Mesendoderm (in vitro differentiated cells): ENCODE measurements around the gene TEKTIP1.

Experiments
- DNase-seq: peaks from one replicate; pipeline ENCODE4 v3.0.0; 2013
- H2AK5ac ChIP-seq: 2 replicates; pipeline ENCODE4 v1.6.1; 2013; ENCODE audit warnings: low read length, inconsistent platforms
- H2BK120ac ChIP-seq: 2 replicates; pipeline ENCODE4 v1.6.1; 2013; ENCODE audit warnings: low read depth, mild to moderate bottlenecking, low read length, moderate library complexity, mixed read lengths
- H2BK15ac ChIP-seq: replicated peaks from 2 replicates; pipeline ENCODE4 v1.6.1; 2013; ENCODE audit warnings: low read depth, mild to moderate bottlenecking, moderate library complexity
- H2BK5ac ChIP-seq: 2 replicates; pipeline ENCODE4 v1.6.1; 2013; ENCODE audit warnings: low read length, inconsistent platforms
- H3K18ac ChIP-seq: 2 replicates; pipeline ENCODE4 v1.6.1; 2013; ENCODE audit warnings: mild to moderate bottlenecking, low read length, mixed read lengths
- H3K23ac ChIP-seq: one replicate; pipeline ENCODE4 v1.6.1; 2013; ENCODE audit warnings: low read length
- H3K27ac ChIP-seq: 2 replicates; pipeline ENCODE4 v1.5.1; 2013; ENCODE audit warnings: low read depth, mild to moderate bottlenecking, inconsistent platforms, low read length, moderate library complexity
- H3K27me3 ChIP-seq: 2 replicates; pipeline ENCODE4 v1.6.1; 2013; ENCODE audit warnings: low read length, control low read depth, mild to moderate bottlenecking, inconsistent platforms; ENCODE audit not compliant: insufficient read depth, poor library complexity
- H3K36me3 ChIP-seq: 2 replicates; pipeline ENCODE4 v1.6.1; 2013; ENCODE audit warnings: low read length, inconsistent platforms; ENCODE audit not compliant: control insufficient read depth, insufficient read depth
- H3K4ac ChIP-seq: one replicate; pipeline ENCODE4 v1.6.1; 2013; ENCODE audit warnings: low read depth, mild to moderate bottlenecking, low read length, moderate library complexity
- H3K4me1 ChIP-seq: 2 replicates; pipeline ENCODE4 v1.6.1; 2013; ENCODE audit warnings: low read depth, low read length, inconsistent platforms; ENCODE audit not compliant: control insufficient read depth
- H3K4me2 ChIP-seq: 2 replicates; pipeline ENCODE4 v1.6.1; 2013; ENCODE audit warnings: low read length
- H3K4me3 ChIP-seq: 2 replicates; pipeline ENCODE4 v1.5.1; 2013; ENCODE audit warnings: mild to moderate bottlenecking, low read length
- H3K56ac ChIP-seq: one replicate; pipeline ENCODE4 v1.6.1; 2013; ENCODE audit warnings: low read length
- H3K79me1 ChIP-seq: 2 replicates; pipeline ENCODE4 v1.6.1; 2013; ENCODE audit warnings: low read length, inconsistent platforms
- H3K79me2 ChIP-seq: 2 replicates; pipeline ENCODE4 v1.6.1; 2013; ENCODE audit warnings: mild to moderate bottlenecking, low read length; ENCODE audit not compliant: control insufficient read depth, insufficient read depth
- H3K9ac ChIP-seq: 2 replicates; pipeline ENCODE4 v1.6.1; 2013; ENCODE audit warnings: low read length, inconsistent platforms
- H4K5ac ChIP-seq: one replicate; pipeline ENCODE4 v1.6.1; 2013; ENCODE audit warnings: low read length
- H4K8ac ChIP-seq: one replicate; pipeline ENCODE4 v1.6.1; 2013; ENCODE audit warnings: low read depth, mild to moderate bottlenecking, control low read depth, low read length, moderate library complexity
- WGBS: extraction: QIAGEN DNeasy Blood & Tissue Kit; methylation state at CpG from one replicate; pipeline ENCODE4 v1.1.7; 2013; ENCODE audit warnings: low lambda C conversion rate, missing lambda C conversion rate; ENCODE audit not compliant: insufficient coverage; ENCODE audit errors: extremely low coverage; 5-methylcytosine and 5-hydroxymethylcytosine counted together

The TEKTIP1 gene

DNA sequence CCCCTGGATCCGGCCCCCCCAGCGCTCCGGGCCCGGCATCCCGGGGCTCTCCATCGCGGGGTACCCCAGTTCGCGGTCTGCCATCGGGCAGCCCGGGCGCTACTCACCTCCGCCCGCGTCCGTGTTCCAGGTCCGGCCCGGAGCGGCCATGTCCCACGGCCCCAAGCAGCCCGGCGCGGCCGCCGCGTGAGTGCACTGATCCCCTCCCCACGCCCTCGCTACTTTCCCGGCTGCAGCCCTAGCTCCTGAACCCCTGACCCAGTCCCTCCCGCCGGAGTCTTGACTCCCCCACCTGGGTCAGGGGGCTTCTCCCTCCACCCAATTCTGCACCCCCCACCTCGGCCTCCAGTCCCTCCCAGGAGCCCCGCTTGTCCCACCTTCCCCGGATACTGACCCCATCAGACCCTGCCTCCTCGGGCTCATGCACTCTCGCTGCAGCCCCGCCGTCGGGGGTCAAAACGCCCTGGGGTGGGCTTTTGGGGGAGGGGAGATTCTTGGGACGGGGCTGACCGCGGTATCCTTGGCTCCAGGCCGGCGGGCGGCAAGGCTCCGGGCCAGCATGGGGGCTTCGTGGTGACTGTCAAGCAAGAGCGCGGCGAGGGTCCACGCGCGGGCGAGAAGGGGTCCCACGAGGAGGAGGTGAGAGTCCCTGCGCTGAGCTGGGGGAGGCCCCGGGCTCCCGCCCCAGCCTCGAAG is 34.3 kb downstream of the TEKTIP1 start:
- H3K23ac ChIP-seq = no peak overlapping the region
- H3K9ac ChIP-seq = peak overlapping the region; percentile 81
- H2AK5ac ChIP-seq = no peak overlapping the region
- H3K4ac ChIP-seq = peak overlapping the region; percentile 71
- no peak overlapping the region for H4K5ac ChIP-seq
- H3K4me2 ChIP-seq = peak overlapping the region; percentile 66
- H2BK15ac ChIP-seq = no peak overlapping the region
- H3K4me3 ChIP-seq = peak overlapping the region; percentile 66
- peaks cover 6% of the 10 kb centered on the region for H3K4me1 ChIP-seq
- no peak overlapping the region for H2BK5ac ChIP-seq
- peak overlapping the region; percentile 56 for H2BK120ac ChIP-seq
- no peaks in the 10 kb centered on the region for H3K79me1 ChIP-seq
- peak overlapping the region; percentile 22 for H3K27ac ChIP-seq
- DNase-seq = no peak
- peak overlapping the region; percentile 86 for H3K18ac ChIP-seq
- no CpG with 5 or more reads among the region's 60 CpGs for WGBS
- H3K36me3 ChIP-seq = no peaks in the 10 kb centered on the region
- H3K79me2 ChIP-seq = no peaks in the 10 kb centered on the region
- H3K56ac ChIP-seq = peak overlapping the region; percentile 84
- no peaks in the 10 kb centered on the region for H3K27me3 ChIP-seq
- no peak overlapping the region for H4K8ac ChIP-seq

DNA sequence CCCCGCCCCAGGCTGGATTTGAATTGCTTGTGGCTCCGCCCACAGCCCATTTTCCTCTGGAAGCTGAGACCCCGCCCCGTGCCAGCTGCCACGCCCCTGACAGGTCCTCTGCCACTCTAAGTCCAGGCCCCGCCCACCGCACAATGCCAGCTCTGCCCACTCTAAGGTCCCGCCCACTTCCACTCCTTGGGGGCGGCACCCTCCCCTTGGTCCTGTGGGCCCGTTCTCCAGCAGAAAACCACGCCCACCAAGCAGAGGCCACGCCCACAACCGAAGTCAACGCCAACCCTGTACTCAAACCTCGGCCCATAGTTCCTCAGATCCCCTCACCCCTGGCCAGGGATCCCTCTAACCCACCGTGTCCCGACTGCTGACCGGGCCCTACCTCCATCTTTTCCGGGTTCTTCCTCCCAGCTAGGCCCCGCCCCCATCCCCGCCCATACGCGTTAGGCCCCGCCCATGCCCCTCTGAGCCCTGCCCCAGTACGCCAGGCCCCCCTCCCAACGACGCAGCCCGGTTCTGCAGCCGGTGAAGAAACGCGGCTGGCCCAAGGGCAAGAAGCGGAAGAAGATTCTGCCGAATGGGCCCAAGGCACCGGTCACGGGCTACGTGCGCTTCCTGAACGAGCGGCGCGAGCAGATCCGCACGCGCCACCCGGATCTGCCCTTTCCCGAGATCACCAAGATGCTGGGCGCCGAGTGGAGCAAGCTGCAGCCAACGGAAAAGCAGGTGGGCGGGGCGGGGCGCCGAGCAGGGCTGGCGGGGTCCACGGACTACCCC is 35.1 kb downstream of the TEKTIP1 start:
- Histone ChIP-seq H3K18ac (no peak overlapping the region), H3K9ac (no peak overlapping the region), H2BK15ac (no peak overlapping the region), H3K79me1 (no peaks in the 10 kb centered on the region), H3K4ac (no peak overlapping the region), H3K4me2 (no peak overlapping the region), H2BK120ac (no peak overlapping the region), H4K8ac (no peak overlapping the region), H3K27me3 (no peaks in the 10 kb centered on the region), H3K56ac (peak overlapping the region; percentile 60), H4K5ac (no peak overlapping the region), H3K79me2 (no peaks in the 10 kb centered on the region), H2BK5ac (no peak overlapping the region), H3K23ac (no peak overlapping the region), H3K4me1 (peaks cover 6% of the 10 kb centered on the region), H2AK5ac (no peak overlapping the region), H3K36me3 (no peaks in the 10 kb centered on the region), H3K4me3 (no peak overlapping the region), H3K27ac (no peak overlapping the region)
- no CpG with 5 or more reads among the region's 55 CpGs for WGBS
- peak; percentile 98 for DNase-seq

DNA sequence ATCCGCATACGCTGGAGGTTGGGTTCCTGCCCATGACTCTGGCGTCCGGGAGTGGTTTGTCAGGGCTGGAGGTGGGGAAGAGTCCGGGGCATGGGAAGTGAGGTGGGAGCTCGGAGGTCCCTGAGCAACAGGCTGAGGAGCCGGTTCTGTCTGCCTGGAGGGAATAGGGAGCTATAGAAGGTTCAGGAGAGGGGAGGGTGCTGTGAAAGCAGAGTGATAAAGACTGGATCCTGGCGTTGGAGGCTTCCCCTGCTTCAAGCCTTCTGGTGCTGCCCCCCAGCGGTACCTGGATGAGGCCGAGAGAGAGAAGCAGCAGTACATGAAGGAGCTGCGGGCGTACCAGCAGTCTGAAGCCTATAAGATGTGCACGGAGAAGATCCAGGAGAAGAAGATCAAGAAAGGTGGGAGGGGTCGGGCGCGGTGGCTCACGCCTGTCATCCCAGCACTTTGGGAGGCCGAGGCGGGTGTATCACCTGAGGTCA is 36.3 kb downstream of the TEKTIP1 start:
- H3K18ac ChIP-seq = no peak overlapping the region
- H3K27ac ChIP-seq = no peak overlapping the region
- no peak overlapping the region for H2AK5ac ChIP-seq
- H3K4me3 ChIP-seq = no peak overlapping the region
- no peak overlapping the region for H4K8ac ChIP-seq
- no peak overlapping the region for H3K4me2 ChIP-seq
- H3K36me3 ChIP-seq = no peaks in the 10 kb centered on the region
- peak; percentile 80 for DNase-seq
- H3K4me1 ChIP-seq = peaks cover 6% of the 10 kb centered on the region
- no peak overlapping the region for H3K4ac ChIP-seq
- H3K23ac ChIP-seq = no peak overlapping the region
- H3K27me3 ChIP-seq = no peaks in the 10 kb centered on the region
- H3K79me2 ChIP-seq = no peaks in the 10 kb centered on the region
- H2BK5ac ChIP-seq = no peak overlapping the region
- no peak overlapping the region for H2BK120ac ChIP-seq
- H3K79me1 ChIP-seq = no peaks in the 10 kb centered on the region
- no peak overlapping the region for H3K56ac ChIP-seq
- H3K9ac ChIP-seq = no peak overlapping the region
- no peak overlapping the region for H4K5ac ChIP-seq
- no CpG with 5 or more reads among the region's 19 CpGs for WGBS
- no peak overlapping the region for H2BK15ac ChIP-seq

DNA sequence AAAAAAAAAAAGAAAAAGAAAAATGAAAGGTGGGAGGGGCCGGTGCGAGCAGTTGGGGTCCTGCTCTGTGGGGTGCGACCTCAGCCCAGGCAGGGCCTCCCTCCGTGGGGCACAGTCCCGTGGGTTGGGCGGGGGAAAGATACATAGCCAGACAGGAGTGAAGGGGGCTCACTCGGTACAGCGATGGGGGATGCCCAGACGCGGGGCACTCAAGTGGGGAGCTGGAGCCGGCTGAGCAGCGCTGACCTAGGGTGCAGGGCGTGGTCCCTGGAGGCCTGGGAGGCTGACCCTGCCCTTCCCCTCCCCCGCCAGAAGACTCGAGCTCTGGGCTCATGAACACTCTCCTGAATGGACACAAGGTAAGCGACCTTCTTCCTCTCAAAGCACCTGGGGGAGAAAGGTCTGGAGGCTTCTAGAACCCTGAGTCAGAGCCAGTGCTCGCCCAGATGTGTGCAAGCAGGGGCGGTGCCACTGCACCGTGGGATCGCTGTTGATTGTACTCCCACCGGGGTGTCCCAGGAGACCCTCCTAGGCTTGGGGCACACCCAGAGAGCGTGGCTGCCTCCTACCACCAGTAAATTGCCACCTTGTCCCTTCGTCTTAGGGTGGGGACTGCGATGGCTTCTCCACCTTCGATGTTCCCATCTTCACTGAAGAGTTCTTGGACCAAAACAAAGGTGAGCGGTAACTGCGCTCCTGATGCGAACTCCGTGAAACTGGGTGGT is 37.1 kb downstream of the TEKTIP1 start:
- no peak overlapping the region for H3K18ac ChIP-seq
- peak overlapping the region; percentile 93 for H3K4me2 ChIP-seq
- no peak overlapping the region for H3K4me3 ChIP-seq
- no peak overlapping the region for H4K5ac ChIP-seq
- H3K4me1 ChIP-seq = peaks cover 6% of the 10 kb centered on the region
- H3K36me3 ChIP-seq = no peaks in the 10 kb centered on the region
- H2BK5ac ChIP-seq = no peak overlapping the region
- peak overlapping the region; percentile 99 for H3K56ac ChIP-seq
- no peak overlapping the region for H3K4ac ChIP-seq
- H3K27ac ChIP-seq = no peak overlapping the region
- H2BK120ac ChIP-seq = no peak overlapping the region
- no peak overlapping the region for H4K8ac ChIP-seq
- H3K9ac ChIP-seq = peak overlapping the region; percentile 93
- no peak for DNase-seq
- H3K23ac ChIP-seq = no peak overlapping the region
- no peaks in the 10 kb centered on the region for H3K79me1 ChIP-seq
- H2BK15ac ChIP-seq = no peak overlapping the region
- WGBS = no CpG with 5 or more reads among the region's 29 CpGs
- H2AK5ac ChIP-seq = no peak overlapping the region
- H3K27me3 ChIP-seq = no peaks in the 10 kb centered on the region
- H3K79me2 ChIP-seq = no peaks in the 10 kb centered on the region

DNA sequence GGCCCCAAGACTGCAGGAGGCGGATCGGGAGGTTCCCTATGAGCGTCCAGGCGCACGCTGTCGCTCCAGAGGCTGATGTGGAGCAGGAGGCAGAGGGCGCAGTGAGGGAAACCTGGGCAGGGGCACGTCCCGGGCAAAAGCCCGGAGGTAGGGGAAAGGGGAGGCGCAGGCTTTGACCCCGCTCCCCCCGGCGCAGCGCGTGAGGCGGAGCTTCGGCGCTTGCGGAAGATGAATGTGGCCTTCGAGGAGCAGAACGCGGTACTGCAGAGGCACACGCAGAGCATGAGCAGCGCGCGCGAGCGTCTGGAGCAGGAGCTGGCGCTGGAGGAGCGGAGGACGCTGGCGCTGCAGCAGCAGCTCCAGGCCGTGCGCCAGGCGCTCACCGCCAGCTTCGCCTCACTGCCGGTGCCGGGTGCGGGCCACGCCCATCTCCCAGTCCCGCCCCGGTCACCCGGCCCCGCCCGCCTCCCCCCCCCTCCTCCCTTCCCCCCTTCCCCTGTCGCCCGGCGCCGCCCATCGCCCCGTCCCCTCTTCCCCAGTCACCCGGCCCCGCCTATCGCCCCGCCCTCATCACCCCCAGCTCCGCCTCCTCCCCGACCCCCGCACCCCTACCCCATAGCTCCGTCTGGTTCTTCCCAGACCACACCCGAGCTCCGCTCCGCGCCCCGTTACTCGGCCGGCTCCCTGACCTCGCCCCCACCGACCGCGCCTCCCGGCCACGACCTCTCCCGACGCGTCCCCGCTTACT is 37.9 kb downstream of the TEKTIP1 start:
- Histone ChIP-seq H2BK120ac (no peak overlapping the region), H4K5ac (no peak overlapping the region), H3K4ac (no peak overlapping the region), H3K9ac (peak overlapping the region; percentile 93), H2BK15ac (no peak overlapping the region), H3K4me1 (peaks cover 6% of the 10 kb centered on the region), H3K79me2 (no peaks in the 10 kb centered on the region), H2AK5ac (no peak overlapping the region), H3K36me3 (no peaks in the 10 kb centered on the region), H3K23ac (peak overlapping the region; percentile 66), H4K8ac (no peak overlapping the region), H3K4me2 (peak overlapping the region; percentile 93), H2BK5ac (no peak overlapping the region), H3K27me3 (no peaks in the 10 kb centered on the region), H3K18ac (peak overlapping the region; percentile 35), H3K27ac (peak overlapping the region; percentile 59), H3K79me1 (no peaks in the 10 kb centered on the region), H3K4me3 (peak overlapping the region; percentile 71), H3K56ac (peak overlapping the region; percentile 99)
- no CpG with 5 or more reads among the region's 78 CpGs for WGBS
- peak; percentile 86 for DNase-seq
